CD4-positive, alpha-beta T cell treated with Interleukin-17A for 1 hour (primary cell): ENCODE data around the gene ADAMTS19.
"Not testable (repeated sequence)": the region's sequence is repeated elsewhere in the genome, so short reads cannot be mapped to it uniquely, and the experiment has no call there.

ENCODE experiments used
- DNase-seq: peaks from one replicate; pipeline ENCODE4 v3.0.0-alpha.2; 2020

ADAMTS19 gene

DNA sequence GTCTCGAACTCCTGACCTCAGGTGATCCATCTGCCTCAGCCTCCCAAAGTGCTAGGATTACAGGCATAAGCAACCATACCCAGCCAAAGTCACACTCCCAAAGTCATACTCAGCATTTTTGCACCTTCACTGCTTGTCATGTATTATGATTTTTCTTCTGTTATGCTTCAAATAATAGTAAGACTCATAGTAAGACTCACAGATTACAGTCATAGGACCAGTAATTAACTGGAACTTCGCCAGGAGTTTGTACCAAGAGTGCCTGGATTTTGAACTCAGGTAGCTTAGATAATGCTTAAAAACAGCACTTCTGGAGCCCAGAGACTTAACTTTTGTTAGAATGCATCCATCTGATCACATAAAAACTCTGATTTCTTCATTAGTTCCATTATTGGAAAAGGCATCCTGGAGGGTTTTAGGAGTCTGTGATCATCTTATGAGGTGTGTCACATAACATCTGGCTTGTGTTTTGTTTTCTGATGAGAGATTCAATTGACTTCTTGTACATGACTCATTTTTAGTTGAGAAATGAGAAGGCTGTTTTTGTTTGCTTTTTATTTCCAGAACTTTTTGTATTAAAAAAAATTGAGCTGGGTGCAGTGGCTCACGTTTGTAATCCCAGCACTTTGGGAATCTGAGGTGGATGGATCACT lies 131.5 kb downstream of the ADAMTS19 start:
- DNase-seq = no peak

DNA sequence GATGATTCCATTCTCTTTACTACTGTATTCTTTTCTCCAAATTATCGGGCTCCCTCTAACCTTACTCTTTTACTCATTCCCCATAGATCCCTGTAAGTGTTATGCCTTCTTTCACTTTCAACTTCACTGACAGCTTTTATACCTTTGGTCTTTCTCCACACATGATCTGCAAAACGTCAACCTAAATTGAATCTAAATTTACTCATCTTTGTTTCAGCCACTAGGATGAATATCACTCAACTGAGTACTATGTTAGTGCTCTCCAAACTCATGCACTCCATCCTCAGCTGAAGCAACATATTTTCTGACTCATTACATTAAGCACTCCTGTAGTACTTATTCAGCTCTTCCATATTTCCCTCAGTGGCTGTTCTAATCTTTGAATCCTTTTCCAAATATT lies 133.4 kb downstream of the ADAMTS19 start:
- DNase-seq = no peak

DNA sequence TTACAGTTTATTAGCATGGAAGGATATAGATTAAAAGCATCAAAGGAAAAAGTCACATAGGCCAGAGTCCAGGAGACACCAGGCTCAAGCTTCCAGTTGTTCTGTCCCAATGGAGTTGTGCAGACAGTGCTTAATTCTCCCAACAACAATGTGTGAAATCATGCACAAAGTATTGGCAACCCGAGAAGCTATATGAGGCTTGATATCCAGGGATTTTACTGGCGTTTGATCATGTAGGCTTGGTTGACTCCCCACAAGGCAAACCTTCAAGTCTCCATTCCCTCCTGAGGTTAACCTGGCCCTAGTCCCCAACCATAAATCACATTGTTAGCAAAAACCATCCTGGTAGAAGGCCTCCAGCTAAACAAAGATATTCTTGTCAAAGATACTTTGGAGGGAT lies 141.5 kb downstream of the ADAMTS19 start:
- DNase-seq = no peak

DNA sequence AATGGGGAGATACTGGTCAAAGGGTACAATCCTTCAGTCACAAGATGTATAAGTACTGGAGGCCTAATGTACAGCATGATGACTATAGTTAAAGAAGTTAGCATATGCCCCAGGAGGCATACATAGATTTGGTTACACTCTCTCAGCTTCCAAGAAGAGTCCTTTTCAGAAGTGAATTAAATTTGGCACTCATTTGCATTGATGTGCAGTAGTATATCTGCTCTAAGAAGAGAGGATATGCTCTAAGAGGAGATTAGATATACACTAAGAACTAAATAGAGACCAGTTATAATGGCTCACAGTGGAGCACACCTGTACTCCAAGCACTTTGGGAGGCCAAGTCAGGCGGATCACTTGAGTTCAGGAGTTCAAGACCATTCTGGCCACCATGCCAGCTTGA lies 148.3 kb downstream of the ADAMTS19 start:
- no peak for DNase-seq

DNA sequence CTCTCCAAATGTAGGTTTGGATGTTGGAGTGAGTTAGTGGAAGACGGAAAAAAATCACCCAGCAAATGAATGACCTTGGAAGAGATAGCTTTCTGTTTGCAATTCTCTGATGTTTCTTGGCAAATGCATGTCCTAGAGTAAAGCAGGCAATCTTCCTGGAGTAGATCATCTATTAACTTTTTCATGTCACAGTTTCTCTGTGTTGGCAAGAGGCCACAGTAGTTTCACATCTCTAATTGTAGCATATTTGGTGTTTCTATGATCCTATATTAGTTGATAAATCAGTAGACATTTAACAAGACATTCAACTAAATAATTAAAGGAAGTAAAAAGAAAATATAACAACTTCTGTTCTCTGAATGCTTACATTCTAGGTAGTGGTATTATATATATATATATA lies 149.6 kb downstream of the ADAMTS19 start:
- DNase-seq = no peak

DNA sequence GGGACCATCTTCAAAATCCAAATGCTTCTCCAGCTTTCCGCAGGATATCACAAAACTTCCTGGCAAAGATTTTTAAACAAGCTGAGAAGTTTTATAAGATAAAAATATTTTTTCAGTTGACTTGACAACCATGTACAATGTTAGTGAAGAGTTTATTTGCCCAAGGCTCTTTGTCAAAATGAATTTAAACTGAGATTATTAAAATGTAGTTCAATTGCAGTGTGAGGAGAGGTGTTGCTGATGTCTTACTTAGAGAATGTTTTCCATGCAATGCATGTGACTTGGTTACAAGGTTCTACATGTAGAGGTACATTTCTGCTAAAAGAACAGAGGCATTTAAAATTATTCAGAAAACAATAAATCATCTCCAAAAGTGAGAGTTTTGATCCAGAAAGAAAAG lies 156.4 kb downstream of the ADAMTS19 start:
- DNase-seq = no peak

DNA sequence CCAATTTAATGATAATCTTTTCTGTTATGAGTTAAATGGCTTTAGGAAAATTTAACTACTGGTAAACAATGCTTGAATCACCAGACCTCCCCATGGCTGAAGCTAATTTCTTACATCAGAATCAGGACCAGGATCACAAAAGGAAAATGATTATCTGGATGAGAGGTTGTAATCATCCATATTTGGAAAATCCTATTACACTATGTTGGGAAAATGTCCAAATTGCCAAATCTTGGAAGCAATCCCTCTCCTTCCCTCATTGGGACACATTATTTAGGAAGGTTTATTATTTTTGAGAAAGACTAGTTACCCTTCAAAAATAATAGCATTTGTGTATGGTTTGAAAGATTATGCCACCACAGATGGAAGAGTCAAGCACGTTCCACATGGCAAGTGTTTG lies 157.1 kb downstream of the ADAMTS19 start:
- no peak for DNase-seq

DNA sequence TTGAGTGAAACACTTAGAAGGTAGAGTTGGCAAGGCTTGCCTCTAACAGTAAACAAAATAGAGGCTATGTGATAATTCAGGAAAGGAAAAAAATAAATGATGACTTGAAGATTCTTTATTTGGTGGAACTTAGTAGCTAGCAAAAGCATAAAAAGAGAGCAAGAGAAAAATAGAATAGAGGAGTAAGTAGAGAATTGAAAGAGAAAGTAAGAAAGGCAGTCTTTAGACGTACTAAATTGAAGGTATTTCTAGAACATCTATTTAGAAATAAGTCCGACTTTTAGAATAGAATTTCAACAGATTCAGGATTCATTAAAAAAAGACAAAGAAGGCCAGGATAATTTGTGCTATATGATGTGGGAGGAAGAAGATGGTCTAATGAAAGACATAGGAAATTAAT lies 159.7 kb downstream of the ADAMTS19 start:
- DNase-seq = no peak

DNA sequence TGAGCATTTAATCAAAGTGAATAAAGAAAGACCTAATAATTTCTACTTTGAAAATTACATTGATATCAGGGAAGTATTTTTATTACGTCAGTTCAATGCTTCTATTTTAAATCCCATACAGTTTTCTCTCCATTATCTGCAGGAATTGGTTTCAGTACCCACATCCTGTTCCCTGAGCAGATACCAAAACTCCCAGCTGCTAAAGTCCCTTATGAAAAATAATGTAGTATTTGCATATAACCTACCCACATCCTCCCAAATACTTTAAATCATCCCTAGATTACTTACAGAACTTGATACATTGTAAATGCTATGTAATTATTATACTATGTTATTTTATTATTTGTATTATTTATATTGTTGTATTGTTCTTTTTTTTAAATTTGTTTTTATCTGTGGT lies 162.4 kb downstream of the ADAMTS19 start:
- DNase-seq = no peak

DNA sequence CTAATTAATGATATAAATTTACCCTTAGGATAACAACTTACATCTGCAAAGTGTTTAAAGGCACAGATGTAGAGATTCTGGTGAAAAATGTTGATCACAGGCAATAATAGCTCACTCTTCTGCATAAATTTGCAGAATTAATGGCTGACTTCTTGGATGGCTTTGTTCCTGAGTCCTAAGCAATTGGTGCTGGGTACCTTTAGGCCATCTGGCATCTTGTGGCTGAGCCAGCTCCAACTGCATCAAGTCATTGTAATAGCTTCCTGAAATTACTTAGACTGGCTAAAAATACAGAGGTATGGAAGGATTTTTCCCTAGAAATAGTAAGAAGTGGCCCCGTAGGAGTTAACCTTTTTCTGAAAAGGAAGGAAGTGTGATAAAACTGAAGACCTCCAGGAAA lies 169.5 kb downstream of the ADAMTS19 start:
- no peak for DNase-seq

DNA sequence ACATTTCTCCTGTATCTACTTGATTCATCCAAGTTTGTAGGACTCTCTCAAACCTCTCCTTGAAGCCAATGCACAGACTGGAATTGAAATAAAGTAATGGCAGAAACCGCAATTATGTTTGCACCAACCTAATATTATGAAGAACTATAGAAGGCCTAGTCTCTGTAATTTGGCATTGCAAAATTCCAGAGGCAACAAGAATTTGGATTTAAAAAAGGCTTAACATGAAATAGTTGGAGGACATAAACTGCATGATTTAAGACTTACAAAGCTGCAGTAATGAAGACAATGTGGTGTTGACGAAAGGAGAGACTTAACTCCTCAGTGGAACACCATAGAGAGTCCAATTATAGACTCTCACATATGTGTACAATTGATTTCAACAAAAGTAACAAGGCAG lies 170.0 kb downstream of the ADAMTS19 start:
- no peak for DNase-seq

DNA sequence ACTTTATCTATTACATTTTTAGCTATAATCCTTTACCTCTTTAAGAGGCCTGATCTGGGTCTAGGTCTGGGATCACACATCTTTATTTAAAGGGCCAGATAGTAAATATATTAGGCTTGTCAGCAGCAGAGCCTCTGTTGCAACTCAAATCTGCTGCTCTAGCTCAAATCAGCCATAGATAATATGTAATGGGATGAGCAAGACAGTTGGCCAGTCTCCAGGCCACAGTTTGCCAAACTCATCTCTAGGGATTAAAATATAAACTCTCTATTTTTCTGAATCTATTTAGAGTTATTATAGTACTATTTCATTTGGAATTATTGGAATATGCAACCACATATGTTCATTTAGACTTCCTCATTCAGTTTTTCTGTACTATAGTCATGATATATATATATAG lies 171.9 kb downstream of the ADAMTS19 start:
- DNase-seq = no peak

DNA sequence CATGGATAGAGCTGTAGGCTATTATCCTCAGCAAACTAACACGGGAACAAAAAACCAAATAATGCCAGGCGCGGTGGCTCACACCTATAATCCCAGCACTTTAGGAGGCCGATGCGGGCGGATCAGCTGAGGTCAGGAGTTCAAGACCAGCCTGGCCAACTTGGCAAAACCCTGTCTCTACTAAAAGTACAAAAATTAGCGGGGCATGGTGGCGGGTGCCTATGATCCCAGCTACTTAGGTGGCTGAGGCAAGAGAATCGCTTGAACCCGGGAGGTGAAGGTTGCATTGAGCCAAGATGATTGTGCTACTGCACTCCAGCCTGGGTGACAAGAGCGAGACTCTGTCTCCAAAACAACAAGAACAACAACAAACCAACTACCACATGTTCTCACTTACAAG lies 177.4 kb downstream of the ADAMTS19 start:
- not testable (repeated sequence) for DNase-seq

DNA sequence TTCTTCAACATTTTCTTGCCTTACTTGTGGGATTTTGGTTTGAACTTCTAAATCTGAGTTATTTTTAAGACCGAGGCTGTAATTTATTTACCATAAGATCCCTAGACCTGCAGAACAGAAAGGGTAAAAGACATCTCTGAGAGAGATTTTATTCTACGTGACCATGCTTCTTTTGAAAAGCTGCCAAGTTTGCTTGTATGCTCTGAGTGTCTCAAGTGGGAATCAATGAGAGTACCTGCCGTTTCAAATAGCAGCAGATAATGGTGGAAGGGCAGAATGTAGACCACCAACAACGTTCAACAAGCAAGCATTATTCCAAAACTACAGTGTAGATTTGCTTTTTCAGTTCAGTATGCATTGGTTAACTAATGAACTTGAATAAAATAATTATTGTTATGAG lies 179.2 kb downstream of the ADAMTS19 start:
- no peak for DNase-seq

DNA sequence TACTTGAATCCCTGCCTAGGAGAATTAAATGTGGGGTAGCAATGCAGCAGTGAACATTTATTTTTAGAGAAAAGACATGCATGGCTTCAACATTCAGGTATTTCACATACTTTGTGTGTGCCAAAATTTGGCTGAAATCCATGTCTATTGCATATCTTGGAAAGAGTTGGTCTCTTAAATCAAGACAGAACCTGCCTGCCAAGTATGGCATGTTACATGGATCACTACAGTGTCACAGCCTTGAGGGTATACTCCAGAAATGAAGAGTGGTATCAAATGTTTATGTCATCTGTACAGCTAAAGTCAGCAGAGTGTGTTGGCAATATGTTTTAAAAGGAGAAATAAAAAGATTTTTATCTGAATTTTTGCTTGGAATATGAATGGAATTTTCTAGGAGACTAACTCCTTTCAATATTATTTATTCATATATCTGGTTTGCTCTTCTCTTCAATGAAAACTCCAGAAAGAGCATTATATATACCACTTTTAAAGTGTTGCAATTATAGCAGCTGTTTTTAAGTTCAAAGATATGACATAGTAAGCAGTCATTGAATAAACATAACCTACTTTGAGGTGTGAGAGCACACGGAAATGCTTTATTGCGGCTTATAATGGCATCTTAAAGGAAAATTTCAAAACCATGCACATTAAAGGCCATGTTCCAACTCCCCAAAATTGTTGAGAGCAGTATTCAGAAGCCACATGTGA lies 192.4 kb downstream of the ADAMTS19 start:
- no peak for DNase-seq

DNA sequence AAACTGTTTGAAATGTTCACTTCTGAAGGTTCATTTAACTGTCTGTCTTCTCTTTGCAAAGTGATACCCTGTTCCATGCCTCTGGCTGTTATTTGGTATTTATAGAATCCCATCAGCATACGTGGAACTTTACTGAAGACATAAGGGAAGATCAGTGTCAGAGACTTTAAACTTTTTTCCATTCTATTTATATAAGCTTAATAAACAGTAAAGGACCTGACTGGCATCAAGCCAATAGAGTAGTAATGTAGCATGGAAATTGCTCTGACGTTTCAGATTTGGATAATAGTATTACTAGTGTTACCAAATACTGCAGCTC lies 192.9 kb downstream of the ADAMTS19 start:
- DNase-seq = no peak

DNA sequence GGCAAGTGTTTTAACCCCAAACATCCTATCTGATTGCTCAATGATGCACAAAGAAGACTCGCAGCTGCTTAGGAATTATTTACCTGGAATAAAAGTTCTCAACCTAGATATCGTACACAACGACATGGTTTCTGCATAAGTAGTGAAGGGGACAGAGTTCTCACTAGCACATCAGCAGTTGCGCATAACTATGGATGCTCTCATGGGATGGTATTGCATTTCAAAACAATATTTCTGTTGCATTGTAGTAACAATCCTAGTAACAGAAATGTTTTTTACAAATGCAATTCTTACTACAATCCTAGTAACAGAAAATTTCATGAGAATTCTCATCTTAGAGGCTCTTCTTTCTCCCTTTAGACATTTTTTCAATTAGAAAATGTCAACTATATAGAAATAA lies 193.3 kb downstream of the ADAMTS19 start:
- DNase-seq = no peak

DNA sequence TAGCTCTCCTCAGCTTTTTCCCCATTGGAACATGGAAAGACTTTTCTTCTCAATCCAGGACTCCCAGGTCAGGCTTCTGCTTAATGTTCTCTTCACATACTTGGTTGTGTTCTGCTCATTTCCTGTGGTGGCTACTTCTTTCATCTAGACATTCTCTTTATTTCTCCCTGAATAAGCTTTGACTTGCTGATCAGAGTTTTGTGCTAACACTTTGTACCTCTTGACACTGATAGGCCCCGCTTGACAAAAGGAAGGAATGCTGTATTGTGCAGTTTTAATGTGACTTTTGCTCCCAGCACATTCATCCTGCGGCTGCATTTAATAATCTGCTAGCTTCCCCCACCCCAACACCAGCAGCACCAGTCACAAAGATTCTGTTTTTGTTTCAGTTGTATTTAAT lies 196.9 kb downstream of the ADAMTS19 start:
- DNase-seq = no peak

DNA sequence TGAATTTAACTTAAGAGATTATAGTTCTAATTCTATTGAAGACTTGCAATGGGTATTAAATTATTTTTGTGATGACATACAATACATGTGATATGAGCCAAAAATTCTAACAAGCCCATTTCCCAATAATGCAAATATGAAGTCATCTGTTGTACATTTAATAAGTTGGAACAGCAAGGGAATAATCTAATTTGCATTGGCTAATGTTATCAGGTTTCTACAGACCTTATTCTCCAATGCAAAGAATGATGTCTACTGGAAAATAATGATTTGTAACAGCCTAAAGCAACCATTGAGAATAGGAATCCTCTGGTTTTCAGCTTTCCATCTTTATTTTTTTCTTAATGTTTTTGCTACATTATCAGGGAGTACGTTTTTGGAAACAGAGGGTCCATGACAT lies 198.7 kb downstream of the ADAMTS19 start:
- no peak for DNase-seq

DNA sequence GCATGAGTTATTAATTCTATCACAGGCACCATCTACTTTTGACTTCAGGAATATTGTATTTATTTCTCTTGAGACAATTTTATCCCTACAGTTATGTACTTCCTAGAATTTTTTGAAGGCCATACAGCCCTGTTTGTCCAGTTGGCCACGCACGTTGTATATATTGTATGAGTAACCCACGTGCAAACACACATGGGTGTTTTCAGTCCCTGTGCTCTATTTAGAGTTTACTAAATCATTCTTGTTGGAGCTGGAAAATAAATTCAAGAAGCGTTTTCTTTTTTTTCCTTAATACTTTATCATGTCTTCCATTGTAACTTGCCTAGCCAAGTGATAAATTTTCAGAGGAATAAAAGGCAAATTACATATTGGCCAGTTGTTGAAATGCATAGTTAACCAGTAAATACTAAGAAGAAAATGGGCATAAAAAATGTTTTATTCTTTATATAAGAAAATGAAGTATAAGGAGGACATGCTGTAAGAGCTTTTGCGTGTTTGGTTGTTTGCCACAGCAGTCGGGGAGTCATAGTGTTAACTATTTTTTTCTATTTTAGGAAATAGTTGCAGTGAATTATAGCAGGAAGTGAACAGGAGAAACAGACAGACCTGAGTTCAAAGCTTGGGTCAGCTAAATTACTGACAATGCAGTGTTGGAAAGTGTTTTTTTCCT lies 201.4 kb downstream of the ADAMTS19 start:
- DNase-seq = no peak

DNA sequence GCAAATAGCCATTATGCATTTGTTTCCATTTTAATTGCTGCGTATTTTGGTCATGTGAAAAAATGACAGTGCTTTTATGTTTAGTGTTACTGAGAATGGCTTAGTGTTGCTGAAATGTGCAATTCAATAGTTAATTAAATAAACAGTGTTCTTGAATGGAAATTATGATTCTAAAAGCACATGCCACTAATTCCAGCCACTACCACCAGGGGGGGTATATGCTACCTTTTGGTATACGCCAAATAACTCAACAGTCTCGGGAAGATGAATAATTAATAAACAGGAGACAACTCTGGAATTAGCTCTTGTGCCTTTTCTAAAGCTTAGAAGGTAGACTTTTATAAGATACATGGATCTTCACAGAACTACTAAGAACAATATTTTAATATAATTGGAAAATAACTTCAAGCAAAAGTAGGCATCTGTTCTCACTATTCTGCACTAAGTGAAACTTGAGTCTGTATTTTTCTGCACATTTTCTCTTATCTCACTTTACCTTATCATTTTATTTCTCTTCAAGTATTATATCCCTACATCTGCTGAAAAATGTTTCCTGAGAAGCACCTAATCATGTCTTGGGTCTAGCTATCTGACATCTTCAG lies 204.3 kb downstream of the ADAMTS19 start:
- peak; percentile 26 for DNase-seq

DNA sequence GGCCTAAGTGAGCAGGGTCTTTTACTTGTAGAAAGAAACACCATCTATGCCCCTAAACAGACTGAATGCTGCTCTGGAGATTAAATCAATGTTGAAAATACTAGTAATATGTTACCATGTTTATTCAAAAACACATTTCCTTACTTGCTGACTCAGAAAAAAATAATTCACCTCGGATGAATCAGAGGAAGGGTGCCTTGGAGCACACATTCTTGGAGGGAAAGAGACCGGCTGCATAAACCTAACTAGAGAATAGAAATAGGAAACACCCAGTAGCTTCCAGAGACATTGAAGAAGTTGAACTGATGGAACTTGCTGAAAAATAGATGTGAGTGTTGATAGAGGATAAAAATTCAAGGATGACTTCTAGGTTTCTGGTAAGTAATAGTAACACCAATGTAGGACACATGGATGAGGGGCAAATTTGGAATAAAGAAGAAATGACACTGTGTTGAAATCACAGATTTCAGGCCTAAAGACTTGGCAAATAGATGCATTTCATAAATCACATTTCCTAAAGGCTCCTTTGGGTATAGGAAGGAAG lies 210.9 kb downstream of the ADAMTS19 start:
- no peak for DNase-seq

DNA sequence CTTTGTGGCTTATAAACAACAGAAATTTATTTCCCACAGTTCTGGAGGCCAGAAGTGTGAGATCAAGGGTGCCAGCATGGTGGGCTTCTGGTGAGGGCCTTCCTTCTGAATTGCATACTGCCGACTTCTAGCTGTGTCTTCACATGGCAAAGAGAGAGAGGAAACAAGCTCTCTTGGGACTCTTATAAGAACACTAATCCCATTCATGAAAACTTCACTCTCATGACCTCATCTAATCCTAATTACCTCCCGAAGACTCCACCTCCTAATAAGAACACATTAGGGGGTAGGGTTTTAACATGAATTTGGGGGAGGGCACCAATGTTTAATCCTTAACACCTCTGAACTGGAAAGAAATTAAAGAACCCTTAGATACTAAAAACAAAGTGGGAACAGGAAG lies 211.9 kb downstream of the ADAMTS19 start:
- DNase-seq = no peak

DNA sequence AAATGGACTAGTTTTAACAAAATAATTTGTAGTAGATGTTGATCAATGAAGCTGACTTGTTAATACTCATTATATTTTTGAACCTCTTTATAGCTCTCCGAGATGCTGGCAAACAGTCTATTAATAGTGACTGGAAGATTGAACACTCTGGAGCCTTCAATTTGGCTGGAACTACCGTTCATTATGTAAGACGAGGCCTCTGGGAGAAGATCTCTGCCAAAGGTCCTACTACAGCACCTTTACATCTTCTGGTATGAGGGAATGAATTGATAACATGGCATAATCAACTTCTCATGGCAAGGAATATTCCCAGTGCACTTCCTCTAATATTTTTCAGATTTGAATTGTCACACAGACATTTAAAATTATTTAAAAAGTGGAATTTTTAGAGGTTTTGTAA lies 219.6 kb downstream of the ADAMTS19 start:
- no peak for DNase-seq
